ENCODE measurements around the gene ZDHHC14.

ZDHHC14 gene

DNA sequence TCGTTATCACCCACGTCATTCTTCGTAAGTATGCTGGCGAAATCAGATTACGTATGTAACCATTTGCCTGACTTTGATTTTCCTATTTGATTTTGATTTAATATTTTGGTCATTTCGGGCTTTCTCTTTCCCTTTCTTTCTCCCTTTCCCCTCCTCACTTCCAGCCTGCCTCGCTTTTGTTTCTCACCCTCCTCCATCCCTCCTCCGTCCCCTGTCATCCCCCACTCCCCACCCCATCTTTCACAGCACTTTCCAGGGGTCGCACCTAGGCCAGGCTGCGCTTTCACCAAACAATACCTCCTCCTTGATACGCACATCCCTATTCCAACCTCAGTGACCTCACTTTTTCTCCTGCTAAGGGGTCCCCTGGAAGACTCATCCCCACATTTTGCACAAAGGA, 247.5 kb downstream of the ZDHHC14 start:
- no peak overlapping the region for H3K4me3 ChIP-seq (ENCODE audit: low read length)
- no peaks in the 10 kb centered on the region for H3K36me3 ChIP-seq (replicated peaks; ENCODE audit: insufficient read depth, low read length)
- no peaks in the 10 kb centered on the region for H3K4me1 ChIP-seq (ENCODE audit: low read length)
- H3K4me2 ChIP-seq (ENCODE audit: low read depth, low read length), result no peak overlapping the region
- H2AFZ ChIP-seq (ENCODE audit: low read length), result no peak overlapping the region
- H3K9me3 ChIP-seq (replicated peaks; ENCODE audit: insufficient read depth, low read length), result no peaks in the 10 kb centered on the region
- H4K20me1 ChIP-seq (ENCODE audit: insufficient read depth, low read length), result no peaks in the 10 kb centered on the region
- DNase-seq, result no peak
- TF ChIP-seq EZH2phosphoT487 (IDR thresholded peaks at IDR 0.05; ENCODE audit: low read length) (no peak), EZH2 (optimal IDR thresholded peaks at IDR 0.05; ENCODE audit: low read depth, low read length) (no peak)
- TF ChIP-seq, protein P1, sequence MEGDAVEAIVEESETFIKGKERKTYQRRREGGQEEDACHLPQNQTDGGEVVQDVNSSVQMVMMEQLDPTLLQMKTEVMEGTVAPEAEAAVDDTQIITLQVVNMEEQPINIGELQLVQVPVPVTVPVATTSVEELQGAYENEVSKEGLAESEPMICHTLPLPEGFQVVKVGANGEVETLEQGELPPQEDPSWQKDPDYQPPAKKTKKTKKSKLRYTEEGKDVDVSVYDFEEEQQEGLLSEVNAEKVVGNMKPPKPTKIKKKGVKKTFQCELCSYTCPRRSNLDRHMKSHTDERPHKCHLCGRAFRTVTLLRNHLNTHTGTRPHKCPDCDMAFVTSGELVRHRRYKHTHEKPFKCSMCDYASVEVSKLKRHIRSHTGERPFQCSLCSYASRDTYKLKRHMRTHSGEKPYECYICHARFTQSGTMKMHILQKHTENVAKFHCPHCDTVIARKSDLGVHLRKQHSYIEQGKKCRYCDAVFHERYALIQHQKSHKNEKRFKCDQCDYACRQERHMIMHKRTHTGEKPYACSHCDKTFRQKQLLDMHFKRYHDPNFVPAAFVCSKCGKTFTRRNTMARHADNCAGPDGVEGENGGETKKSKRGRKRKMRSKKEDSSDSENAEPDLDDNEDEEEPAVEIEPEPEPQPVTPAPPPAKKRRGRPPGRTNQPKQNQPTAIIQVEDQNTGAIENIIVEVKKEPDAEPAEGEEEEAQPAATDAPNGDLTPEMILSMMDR (IDR thresholded peaks at IDR 0.05; ENCODE audit: low read length), result no peak
- H3K27ac ChIP-seq (ENCODE audit: low read length), result no peak overlapping the region
- no peaks in the 10 kb centered on the region for H3K27me3 ChIP-seq (replicated peaks; ENCODE audit: insufficient read depth, low read length)
- no peak overlapping the region for H3K9ac ChIP-seq (ENCODE audit: low read length)
- H3F3A ChIP-seq (ENCODE audit: insufficient read depth, low read length), result no peaks in the 10 kb centered on the region
- no peaks in the 10 kb centered on the region for H3K79me2 ChIP-seq (ENCODE audit: low read length)
- no peaks in the 10 kb centered on the region for H3K9me2 ChIP-seq (replicated peaks; ENCODE audit: insufficient read depth, low read length)

DNA sequence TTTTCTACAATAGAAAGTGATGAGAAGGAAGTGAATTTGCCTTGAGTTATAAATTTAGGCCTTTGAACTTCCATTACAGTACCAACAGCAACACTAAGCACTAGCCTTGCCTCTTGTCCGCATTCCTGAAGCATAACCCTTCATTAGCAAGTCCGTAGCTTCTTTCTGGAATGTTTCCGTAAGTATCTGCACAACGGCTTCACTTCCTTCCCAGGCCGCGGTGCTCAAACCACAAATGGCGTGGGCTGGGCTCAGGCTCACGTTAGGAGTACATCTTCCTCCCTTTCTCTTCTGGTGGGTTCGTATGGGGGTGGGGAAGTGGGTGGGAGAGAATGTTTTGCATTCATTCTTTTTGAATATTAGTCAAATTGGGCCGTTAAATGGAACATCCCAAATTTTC, 248.2 kb downstream of the ZDHHC14 start:
- H3K4me2 ChIP-seq (ENCODE audit: low read depth, low read length), result no peak overlapping the region
- DNase-seq, result no peak
- no peaks in the 10 kb centered on the region for H3K9me2 ChIP-seq (replicated peaks; ENCODE audit: insufficient read depth, low read length)
- no peak overlapping the region for H3K9ac ChIP-seq (ENCODE audit: low read length)
- H2AFZ ChIP-seq (ENCODE audit: low read length), result no peak overlapping the region
- H3K27ac ChIP-seq (ENCODE audit: low read length), result no peak overlapping the region
- no peaks in the 10 kb centered on the region for H3K4me1 ChIP-seq (ENCODE audit: low read length)
- H3F3A ChIP-seq (ENCODE audit: insufficient read depth, low read length), result no peaks in the 10 kb centered on the region
- H4K20me1 ChIP-seq (ENCODE audit: insufficient read depth, low read length), result no peaks in the 10 kb centered on the region
- H3K79me2 ChIP-seq (ENCODE audit: low read length), result no peaks in the 10 kb centered on the region
- H3K9me3 ChIP-seq (replicated peaks; ENCODE audit: insufficient read depth, low read length), result no peaks in the 10 kb centered on the region
- no peak for TF ChIP-seq EZH2 (optimal IDR thresholded peaks at IDR 0.05; ENCODE audit: low read depth, low read length)
- TF ChIP-seq, protein P1 (IDR thresholded peaks at IDR 0.05; ENCODE audit: low read length), result no peak
- no peak for TF ChIP-seq EZH2phosphoT487 (IDR thresholded peaks at IDR 0.05; ENCODE audit: low read length)
- no peaks in the 10 kb centered on the region for H3K36me3 ChIP-seq (replicated peaks; ENCODE audit: insufficient read depth, low read length)
- H3K4me3 ChIP-seq (ENCODE audit: low read length), result no peak overlapping the region
- H3K27me3 ChIP-seq (replicated peaks; ENCODE audit: insufficient read depth, low read length), result no peaks in the 10 kb centered on the region

DNA sequence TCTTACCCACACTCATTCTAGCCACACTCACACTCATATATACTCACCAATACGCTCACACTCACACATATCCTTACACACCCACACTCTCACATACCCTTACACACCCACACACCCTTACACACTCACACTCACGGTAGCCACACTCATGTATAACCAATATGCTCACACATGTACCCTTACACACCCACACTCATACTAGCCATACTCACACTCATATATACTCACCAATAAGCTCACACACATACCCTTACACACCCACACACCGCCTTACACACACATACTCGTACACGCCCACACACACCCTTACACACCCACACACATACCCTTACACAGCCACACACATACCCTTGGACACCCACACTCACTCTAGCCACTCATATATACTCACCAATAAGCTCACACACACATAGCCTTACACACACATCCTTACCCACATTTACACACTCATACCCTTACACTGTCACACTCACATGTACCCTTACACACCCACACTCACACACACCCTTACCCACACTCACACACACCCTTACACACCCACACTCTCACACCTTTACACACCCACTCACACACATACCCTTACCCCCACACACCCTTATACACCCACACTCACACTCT, 249.6 kb downstream of the ZDHHC14 start:
- no peak overlapping the region for H3K27ac ChIP-seq (ENCODE audit: low read length)
- no peak overlapping the region for H3K4me3 ChIP-seq (ENCODE audit: low read length)
- no peaks in the 10 kb centered on the region for H3F3A ChIP-seq (ENCODE audit: insufficient read depth, low read length)
- no peak overlapping the region for H3K4me2 ChIP-seq (ENCODE audit: low read depth, low read length)
- H4K20me1 ChIP-seq (ENCODE audit: insufficient read depth, low read length), result no peaks in the 10 kb centered on the region
- no peaks in the 10 kb centered on the region for H3K27me3 ChIP-seq (replicated peaks; ENCODE audit: insufficient read depth, low read length)
- TF ChIP-seq, protein P1 (IDR thresholded peaks at IDR 0.05; ENCODE audit: low read length), result no peak
- no peak for TF ChIP-seq EZH2phosphoT487 (IDR thresholded peaks at IDR 0.05; ENCODE audit: low read length)
- no peaks in the 10 kb centered on the region for H3K36me3 ChIP-seq (replicated peaks; ENCODE audit: insufficient read depth, low read length)
- no peak for DNase-seq
- H2AFZ ChIP-seq (ENCODE audit: low read length), result no peak overlapping the region
- H3K9me3 ChIP-seq (replicated peaks; ENCODE audit: insufficient read depth, low read length), result no peaks in the 10 kb centered on the region
- no peaks in the 10 kb centered on the region for H3K79me2 ChIP-seq (ENCODE audit: low read length)
- no peaks in the 10 kb centered on the region for H3K4me1 ChIP-seq (ENCODE audit: low read length)
- H3K9me2 ChIP-seq (replicated peaks; ENCODE audit: insufficient read depth, low read length), result no peaks in the 10 kb centered on the region
- no peak overlapping the region for H3K9ac ChIP-seq (ENCODE audit: low read length)
